Fibroblast of the aortic adventitia (primary cell): ENCODE data around the gene WNK2. TPM values are rescaled to one million over a fixed set of nuclear protein-coding genes. Genes with fewer than 3 reads are reported as not detected.

Experiments
- DNase-seq: peaks from one replicate; pipeline ENCODE4 v3.0.0-alpha.2; 2010; ENCODE audit warnings: low read depth
- H3K4me3 ChIP-seq: 2 replicates; pipeline ENCODE4 v1.5.1; 2011; ENCODE audit warnings: low read depth, mild to moderate bottlenecking, control low read depth, low read length, moderate library complexity
- total RNA-seq: library from RNA; depleted of rRNA; stranded (reverse); fragments of >200 nt; gene quantifications from 2 replicates; pipeline ENCODE4 v1.2.3, GENCODE V29; 2012; ENCODE audit warnings: low replicate concordance
- TF ChIP-seq, protein P1 (sequence below): IDR thresholded peaks from 2 replicates; pipeline ENCODE4 v1.5.1; 2011; ENCODE audit warnings: mild to moderate bottlenecking, low read length, control low read depth, inconsistent platforms; ENCODE audit not compliant: insufficient read depth

The WNK2 gene
- total RNA-seq, 1 donor: not detected

DNA sequence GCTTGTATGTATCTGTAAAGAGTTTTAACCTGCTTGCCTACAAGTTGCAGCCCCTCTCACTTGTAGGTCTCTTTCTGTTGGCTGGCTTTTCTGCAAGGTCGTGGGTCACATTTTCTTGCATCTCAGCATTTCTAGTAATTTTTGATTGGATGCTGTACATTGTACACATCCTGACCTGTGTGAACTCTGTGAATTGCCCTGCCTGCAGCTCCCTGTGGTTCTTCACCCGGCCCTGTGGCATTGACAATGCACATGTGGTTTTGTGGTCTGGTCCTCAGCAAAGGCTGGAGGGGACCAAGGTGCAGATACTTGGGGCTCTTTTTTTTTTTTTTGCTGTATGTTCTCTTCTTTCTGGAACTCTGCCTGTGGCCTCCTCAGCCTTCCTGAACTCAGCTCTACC is 53.6 kb downstream of the WNK2 start:
- TF ChIP-seq, protein P1, sequence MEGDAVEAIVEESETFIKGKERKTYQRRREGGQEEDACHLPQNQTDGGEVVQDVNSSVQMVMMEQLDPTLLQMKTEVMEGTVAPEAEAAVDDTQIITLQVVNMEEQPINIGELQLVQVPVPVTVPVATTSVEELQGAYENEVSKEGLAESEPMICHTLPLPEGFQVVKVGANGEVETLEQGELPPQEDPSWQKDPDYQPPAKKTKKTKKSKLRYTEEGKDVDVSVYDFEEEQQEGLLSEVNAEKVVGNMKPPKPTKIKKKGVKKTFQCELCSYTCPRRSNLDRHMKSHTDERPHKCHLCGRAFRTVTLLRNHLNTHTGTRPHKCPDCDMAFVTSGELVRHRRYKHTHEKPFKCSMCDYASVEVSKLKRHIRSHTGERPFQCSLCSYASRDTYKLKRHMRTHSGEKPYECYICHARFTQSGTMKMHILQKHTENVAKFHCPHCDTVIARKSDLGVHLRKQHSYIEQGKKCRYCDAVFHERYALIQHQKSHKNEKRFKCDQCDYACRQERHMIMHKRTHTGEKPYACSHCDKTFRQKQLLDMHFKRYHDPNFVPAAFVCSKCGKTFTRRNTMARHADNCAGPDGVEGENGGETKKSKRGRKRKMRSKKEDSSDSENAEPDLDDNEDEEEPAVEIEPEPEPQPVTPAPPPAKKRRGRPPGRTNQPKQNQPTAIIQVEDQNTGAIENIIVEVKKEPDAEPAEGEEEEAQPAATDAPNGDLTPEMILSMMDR: no peak
- H3K4me3 ChIP-seq: no peak overlapping the region
- no peak for DNase-seq

DNA sequence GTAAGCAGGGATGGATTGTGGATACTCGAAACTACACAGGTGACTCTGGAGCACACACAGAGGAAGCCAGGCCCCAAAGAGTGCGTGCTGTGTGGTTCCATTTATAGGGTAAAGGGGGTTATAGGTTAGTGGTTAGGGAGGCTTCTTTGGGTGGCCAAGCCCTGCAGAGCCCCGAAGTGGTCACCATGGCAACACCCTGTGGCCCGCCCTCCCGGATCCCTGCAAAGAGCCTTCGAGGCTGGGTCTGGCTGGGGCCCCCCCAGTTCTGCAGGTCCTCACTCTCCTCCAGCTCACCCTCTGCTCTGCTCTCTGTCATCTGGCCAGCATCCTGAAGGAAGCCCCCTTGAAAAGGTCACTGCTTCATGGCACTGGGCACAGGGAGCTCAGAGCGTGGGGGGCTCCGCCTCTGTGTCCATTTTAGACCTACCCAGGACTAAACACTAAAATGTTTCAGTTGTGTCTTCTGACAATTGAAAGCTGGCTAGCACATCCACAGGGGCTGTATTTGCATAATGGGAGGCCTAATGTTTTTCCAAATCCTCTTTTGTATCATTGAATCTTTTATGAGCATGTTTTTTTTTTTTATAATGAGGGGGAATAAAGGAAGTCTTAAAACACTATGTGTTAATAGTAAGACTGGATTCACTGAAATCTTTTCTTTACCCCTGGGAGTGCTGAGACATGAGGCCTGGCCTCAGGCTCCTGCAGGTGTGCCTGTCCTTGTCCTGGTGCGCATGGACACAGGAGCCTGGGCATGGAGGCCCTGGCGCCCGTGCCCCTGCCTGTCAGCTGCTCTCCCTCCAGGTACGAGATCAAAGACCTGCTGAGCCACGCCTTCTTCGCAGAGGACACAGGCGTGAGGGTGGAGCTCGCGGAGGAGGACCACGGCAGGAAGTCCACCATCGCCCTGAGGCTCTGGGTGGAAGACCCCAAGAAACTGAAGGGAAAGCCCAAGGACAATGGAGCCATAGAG is 55.3 kb downstream of the WNK2 start:
- TF ChIP-seq, protein P1: no peak
- DNase-seq: no peak
- no peak overlapping the region for H3K4me3 ChIP-seq

DNA sequence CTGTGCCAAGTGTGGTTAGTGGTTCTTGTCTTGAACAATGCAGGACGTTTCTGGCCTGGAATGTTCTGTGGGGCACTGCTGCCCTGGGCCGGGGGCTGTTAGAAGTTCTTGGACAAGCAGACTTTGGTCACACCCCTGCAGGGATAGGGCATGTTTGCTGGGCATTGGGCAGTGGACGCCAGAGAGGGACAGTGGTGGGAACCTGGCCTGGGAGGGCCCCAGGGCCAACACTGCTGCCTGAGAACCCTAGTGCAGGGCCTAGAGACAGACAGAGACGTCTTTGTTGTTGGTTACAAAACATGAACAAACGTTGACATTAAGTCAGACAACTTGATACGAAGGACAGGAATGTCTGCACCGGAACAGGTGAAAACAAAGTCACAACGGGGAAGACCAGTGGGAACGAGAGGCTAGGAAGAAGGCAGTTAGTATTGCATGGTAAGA is 57.0 kb downstream of the WNK2 start:
- no peak overlapping the region for H3K4me3 ChIP-seq
- DNase-seq: no peak
- TF ChIP-seq, protein P1: no peak

DNA sequence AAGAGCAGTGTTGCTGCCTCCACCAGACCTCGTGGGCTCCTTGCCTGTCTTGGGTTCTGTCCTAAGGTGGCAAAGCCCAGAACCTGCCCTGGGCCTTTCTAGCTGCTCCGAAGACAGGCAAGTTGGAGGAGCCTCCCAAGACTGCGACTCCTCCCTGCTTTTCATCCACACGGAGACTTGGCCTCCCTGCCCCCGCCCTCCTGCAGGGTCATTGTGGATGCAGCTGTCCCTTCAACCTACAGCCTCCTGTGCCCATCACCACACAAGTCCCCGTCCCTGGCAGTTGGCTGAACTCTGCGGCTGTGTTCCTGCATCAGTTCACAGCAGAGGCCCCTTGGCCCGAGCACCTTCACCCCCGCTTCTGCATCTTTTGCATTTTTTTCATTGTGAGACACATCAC is 59.2 kb downstream of the WNK2 start:
- DNase-seq: no peak
- TF ChIP-seq, protein P1: no peak
- H3K4me3 ChIP-seq: no peak overlapping the region

DNA sequence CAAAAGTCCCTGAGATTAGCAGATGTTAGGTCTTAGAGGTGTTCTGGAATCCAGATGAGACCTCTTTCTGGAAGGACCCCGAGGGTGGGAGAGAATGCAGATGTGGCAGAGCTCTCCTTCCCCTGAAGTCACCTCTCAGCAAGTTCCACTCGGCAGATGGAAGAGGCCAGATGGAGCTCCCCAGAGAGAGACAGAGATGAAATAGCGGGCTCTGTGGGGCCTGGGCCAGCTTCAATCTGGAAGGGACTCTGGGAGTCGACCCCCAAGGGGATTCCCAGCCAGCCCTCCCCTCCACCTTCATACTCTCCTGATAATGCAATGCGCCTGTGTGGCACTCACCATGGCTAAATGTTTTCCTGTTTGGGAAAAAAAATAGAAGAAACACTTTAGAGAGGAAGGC is 60.2 kb downstream of the WNK2 start:
- H3K4me3 ChIP-seq: no peak overlapping the region
- no peak for DNase-seq
- TF ChIP-seq, protein P1: no peak

DNA sequence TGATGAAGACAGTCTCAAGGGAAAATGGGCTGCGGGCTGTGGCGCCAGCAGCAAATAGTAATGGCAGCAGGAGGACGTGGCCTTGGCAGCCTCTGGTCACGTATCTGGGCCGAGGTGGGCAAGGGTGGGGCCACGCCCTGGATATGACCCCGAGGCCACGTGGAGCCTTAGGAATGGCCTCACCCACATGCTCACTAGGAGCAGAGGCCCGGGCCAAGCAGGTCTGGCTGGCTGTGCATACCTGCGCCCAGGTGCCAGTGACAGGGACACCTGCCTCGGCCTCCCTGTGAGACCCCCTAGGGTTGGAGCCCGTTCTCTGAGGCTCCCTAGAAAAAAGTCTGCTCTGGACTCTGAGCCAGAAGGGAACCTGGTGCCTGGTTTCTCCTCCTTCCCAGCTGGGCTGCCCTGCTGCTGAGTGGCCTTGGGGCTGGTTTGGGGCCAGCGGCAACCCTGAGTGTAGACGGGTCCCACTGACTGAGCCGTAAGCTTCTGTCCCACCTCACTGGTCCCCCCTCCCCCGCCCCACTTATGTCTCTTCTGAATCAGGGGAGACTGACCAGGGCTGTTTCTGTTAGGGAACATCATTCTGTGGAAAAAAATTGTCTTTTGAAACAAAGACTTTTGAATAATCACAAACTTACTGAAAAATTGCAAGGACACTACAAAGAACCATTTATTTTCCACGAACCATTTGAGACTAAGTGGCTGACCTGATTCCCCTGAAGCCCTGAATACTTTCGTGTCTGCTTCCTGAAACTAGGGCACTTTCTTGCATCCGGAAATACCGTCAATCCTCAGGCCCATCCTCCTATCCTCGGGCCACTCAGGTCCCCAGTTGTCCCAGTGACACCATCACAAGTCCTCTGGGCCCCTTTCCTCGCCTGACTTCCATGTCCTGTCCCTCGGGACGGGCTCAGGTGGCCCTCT is 60.8 kb downstream of the WNK2 start:
- DNase-seq: no peak
- TF ChIP-seq, protein P1: no peak

More for the DNA sequence above, 60.8 kb downstream of the WNK2 start:
- no peak overlapping the region for H3K4me3 ChIP-seq
